Measurements from ENCODE around the gene SLC2A14.
A peak's percentile ranks its signal among the peaks of the same experiment; 100 is the strongest.
"Not testable (repeated sequence)": the region's sequence is repeated elsewhere in the genome, so short reads cannot be mapped to it uniquely, and the experiment has no call there.

The SLC2A14 gene

GRCh38 chr12:7872566-7873319 is at the start of gene SLC2A14:
Gene SLC2A14, minus strand, starts transcription at chr12:7872915. Its CDS starts 3,035 bp downstream, at chr12:7869880.
- DNase-seq (ENCODE audit: low spot score) = no peak

GRCh38 chr12:7921181-7921580 is 48.5 kb upstream of the SLC2A14 start:
- DNase-seq (ENCODE audit: low spot score) = not testable (repeated sequence)

GRCh38 chr12:7918268-7918590 is 45.5 kb upstream of the SLC2A14 start:
- not testable (repeated sequence) for DNase-seq (ENCODE audit: low spot score)

GRCh38 chr12:7917392-7918267 is 44.9 kb upstream of the SLC2A14 start:
- no peak for DNase-seq (ENCODE audit: low spot score)

GRCh38 chr12:7916936-7917335 is 44.2 kb upstream of the SLC2A14 start:
- no peak for DNase-seq (ENCODE audit: low spot score)

GRCh38 chr12:7915661-7916403 is 43.1 kb upstream of the SLC2A14 start:
- DNase-seq (ENCODE audit: low spot score) = no peak

- not testable (repeated sequence) for DNase-seq (ENCODE audit: low spot score)
These were observed 37.4 kb upstream of the SLC2A14 start for GRCh38 chr12:7910106-7910505.

- peak; percentile 44 for DNase-seq (ENCODE audit: low spot score)
These were observed 34.3 kb upstream of the SLC2A14 start for GRCh38 chr12:7907009-7907408.

GRCh38 chr12:7906303-7906702 is 33.6 kb upstream of the SLC2A14 start:
- DNase-seq (ENCODE audit: low spot score) = not testable (repeated sequence)

- not testable (repeated sequence) for DNase-seq (ENCODE audit: low spot score)
These were observed 32.9 kb upstream of the SLC2A14 start for GRCh38 chr12:7905600-7906125.

- no peak for DNase-seq (ENCODE audit: low spot score)
These were observed 32.4 kb upstream of the SLC2A14 start for GRCh38 chr12:7905071-7905470.

GRCh38 chr12:7902416-7902815 is 29.7 kb upstream of the SLC2A14 start:
- not testable (repeated sequence) for DNase-seq (ENCODE audit: low spot score)

- peak; percentile 58 for DNase-seq (ENCODE audit: low spot score)
These were observed 27.0 kb upstream of the SLC2A14 start for GRCh38 chr12:7899755-7900154.

GRCh38 chr12:7896726-7897125 is 24.0 kb upstream of the SLC2A14 start:
- not testable (repeated sequence) for DNase-seq (ENCODE audit: low spot score)

GRCh38 chr12:7892186-7892980 is 19.7 kb upstream of the SLC2A14 start:
- DNase-seq (ENCODE audit: low spot score) = no peak

GRCh38 chr12:7884689-7885088 is 12.0 kb upstream of the SLC2A14 start:
- DNase-seq (ENCODE audit: low spot score) = no peak

GRCh38 chr12:7881736-7882120 is 9.0 kb upstream of the SLC2A14 start:
- not testable (repeated sequence) for DNase-seq (ENCODE audit: low spot score)

GRCh38 chr12:7880952-7881735 is 8.4 kb upstream of the SLC2A14 start:
- not testable (repeated sequence) for DNase-seq (ENCODE audit: low spot score)

GRCh38 chr12:7879246-7879645 is 6.5 kb upstream of the SLC2A14 start:
- no peak for DNase-seq (ENCODE audit: low spot score)

- DNase-seq (ENCODE audit: low spot score) = no peak
These were observed 4.7 kb upstream of the SLC2A14 start for GRCh38 chr12:7877420-7877819.

- no peak for DNase-seq (ENCODE audit: low spot score)
These were observed 2.4 kb downstream of the SLC2A14 start for GRCh38 chr12:7870335-7870734.

All from GM03348 (cell line).